Camera-type eye (tissue), 1 donor: ENCODE data around the gene COPB1. TPM values are rescaled to one million over a fixed set of nuclear protein-coding genes. Genes with fewer than 3 reads are reported as not detected.

ENCODE experiments used
- total RNA-seq: library from RNA; depleted of rRNA; stranded (reverse); fragments of >200 nt; gene quantifications from one replicate; pipeline ENCODE4 v1.2.3, GENCODE V29; 2014

COPB1 gene, protein sequence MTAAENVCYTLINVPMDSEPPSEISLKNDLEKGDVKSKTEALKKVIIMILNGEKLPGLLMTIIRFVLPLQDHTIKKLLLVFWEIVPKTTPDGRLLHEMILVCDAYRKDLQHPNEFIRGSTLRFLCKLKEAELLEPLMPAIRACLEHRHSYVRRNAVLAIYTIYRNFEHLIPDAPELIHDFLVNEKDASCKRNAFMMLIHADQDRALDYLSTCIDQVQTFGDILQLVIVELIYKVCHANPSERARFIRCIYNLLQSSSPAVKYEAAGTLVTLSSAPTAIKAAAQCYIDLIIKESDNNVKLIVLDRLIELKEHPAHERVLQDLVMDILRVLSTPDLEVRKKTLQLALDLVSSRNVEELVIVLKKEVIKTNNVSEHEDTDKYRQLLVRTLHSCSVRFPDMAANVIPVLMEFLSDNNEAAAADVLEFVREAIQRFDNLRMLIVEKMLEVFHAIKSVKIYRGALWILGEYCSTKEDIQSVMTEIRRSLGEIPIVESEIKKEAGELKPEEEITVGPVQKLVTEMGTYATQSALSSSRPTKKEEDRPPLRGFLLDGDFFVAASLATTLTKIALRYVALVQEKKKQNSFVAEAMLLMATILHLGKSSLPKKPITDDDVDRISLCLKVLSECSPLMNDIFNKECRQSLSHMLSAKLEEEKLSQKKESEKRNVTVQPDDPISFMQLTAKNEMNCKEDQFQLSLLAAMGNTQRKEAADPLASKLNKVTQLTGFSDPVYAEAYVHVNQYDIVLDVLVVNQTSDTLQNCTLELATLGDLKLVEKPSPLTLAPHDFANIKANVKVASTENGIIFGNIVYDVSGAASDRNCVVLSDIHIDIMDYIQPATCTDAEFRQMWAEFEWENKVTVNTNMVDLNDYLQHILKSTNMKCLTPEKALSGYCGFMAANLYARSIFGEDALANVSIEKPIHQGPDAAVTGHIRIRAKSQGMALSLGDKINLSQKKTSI
- total RNA-seq = 168 TPM

GRCh38 chr11:14499560-14500180, at the start of gene COPB1:
Gene COPB1 (minus strand): TSS chr11:14499811. CDS start chr11:14498928, 883 bp downstream.

GRCh38 chr11:14519917-14520746, 20.5 kb upstream of the COPB1 start, which contains the start of gene PSMA1:
Gene PSMA1 (minus strand): TSS chr11:14520386. CDS start chr11:14520299, 87 bp downstream.

Other genes with a start within 250 kb of the COPB1 start
- gene RRAS2, start 140.6 kb downstream of the COPB1 start, total RNA-seq = 37.6 TPM
- 96.6 TPM for gene PSMA1, start 20.6 kb upstream of the COPB1 start, total RNA-seq
- 21.8 TPM for gene PDE3B, start 144.0 kb upstream of the COPB1 start, total RNA-seq